Erythroblast (primary cell): ENCODE data around the gene PIP5K1C.

ENCODE experiments used
- GATA1 ChIP-seq: IDR thresholded peaks from 2 replicates; pipeline ENCODE4 v1.6.1; 2011; ENCODE audit warnings: low read depth, mild to moderate bottlenecking, control low read depth, low read length, moderate library complexity
- POLR2A ChIP-seq: IDR thresholded peaks from 2 replicates; pipeline ENCODE4 v1.6.1; 2011; ENCODE audit warnings: mild to moderate bottlenecking, low read length

- no peak for TF ChIP-seq POLR2A
- no peak for TF ChIP-seq GATA1
Observed at GRCh38 chr19:3658870-3659745, 41.2 kb downstream of the PIP5K1C start.
